Body of pancreas (tissue), 4 donors: ENCODE results near the gene CTNNA2.

Experiments used
- CTCF ChIP-seq, 7 experiments: fragments of 450-650 bp in 4 of 7; fragments of 200-600 bp in 3 of 7; sonication (generic) in 3 of 7; IDR thresholded peaks; one replicate each; pipeline ENCODE4 v1.5.1; 2016 to 2019; ENCODE audit warnings: antibody characterized with exemption in 7 of 7
- POLR2A ChIP-seq, 3 donors: fragments of 450-650 bp; IDR thresholded peaks; one replicate each; pipeline ENCODE4 v1.6.1; 2016; ENCODE audit warnings: antibody characterized with exemption in 3 of 3, mild to moderate bottlenecking in 2 of 3

DNA sequence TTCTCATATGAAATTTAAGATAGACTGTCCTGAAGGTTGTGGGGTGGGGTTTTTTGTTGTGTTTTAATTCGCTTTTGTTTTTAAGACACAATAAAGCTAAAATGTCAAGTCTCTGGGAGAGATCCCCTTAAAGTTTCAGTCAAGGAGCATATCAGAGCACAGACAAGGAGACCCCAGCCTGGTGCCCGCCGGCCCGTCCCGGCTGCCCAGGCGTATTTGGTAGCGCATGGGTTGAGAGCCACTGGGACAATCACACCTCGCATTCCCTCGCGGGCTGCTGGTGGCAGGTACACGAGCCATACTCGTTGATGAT, 789.1 kb downstream of the CTNNA2 start:
- TF ChIP-seq CTCF (IDR thresholded peaks at IDR 0.05) (no peak), POLR2A (IDR thresholded peaks at IDR 0.05) (no peak)
